DND-41 (cell line): Measurements from ENCODE around the gene TAF15.

Source experiments
- ATAC-seq: fragments of 200-7000 bp; cut with Tn5 transposase; 3 replicates; pipeline ENCODE4 v1.9.1; 2021; ENCODE audit warnings: low read depth; ENCODE audit not compliant: insufficient read depth
- DNase-seq: peaks from one replicate; pipeline ENCODE4 v3.0.0-alpha.2; 2020
- H2AFZ ChIP-seq: 2 replicates; pipeline ENCODE4 v1.6.0; 2012; ENCODE audit warnings: low read depth, low read length
- H3K27ac ChIP-seq: 2 replicates; pipeline ENCODE4 v1.5.1; 2012; ENCODE audit warnings: low read length, inconsistent platforms
- H3K27me3 ChIP-seq: fragments of 200-600 bp; sonication (generic); 2 replicates; pipeline ENCODE4 v1.6.0; 2012; ENCODE audit warnings: low read length, mild to moderate bottlenecking, inconsistent platforms; ENCODE audit not compliant: insufficient read depth, poor library complexity
- H3K36me3 ChIP-seq: 2 replicates; pipeline ENCODE4 v1.5.1; 2012; ENCODE audit warnings: low read length, inconsistent platforms; ENCODE audit not compliant: insufficient read depth
- H3K4me1 ChIP-seq: 2 replicates; pipeline ENCODE4 v1.5.1; 2012; ENCODE audit warnings: mild to moderate bottlenecking, low read length; ENCODE audit not compliant: insufficient read depth
- H3K4me2 ChIP-seq: 2 replicates; pipeline ENCODE4 v1.6.0; 2012; ENCODE audit warnings: mild to moderate bottlenecking, moderate library complexity, low read length, inconsistent platforms; ENCODE audit not compliant: insufficient read depth
- H3K4me3 ChIP-seq, 2 experiments: fragments of 200-600 bp in 1 of 2; shearing (Covaris generic) in 1 of 2; 2 replicates each; pipeline ENCODE4 v1.5.1; 2012 to 2016; ENCODE audit warnings: inconsistent platforms in 2 of 2, low read length in 2 of 2, mild to moderate bottlenecking in 2 of 2, low read depth in 1 of 2, moderate library complexity in 1 of 2
- H3K79me2 ChIP-seq: 2 replicates; pipeline ENCODE4 v1.6.0; 2012; ENCODE audit warnings: low read length, inconsistent platforms; ENCODE audit not compliant: insufficient read depth
- H3K9ac ChIP-seq: 2 replicates; pipeline ENCODE4 v1.6.0; 2012; ENCODE audit warnings: low read depth, mild to moderate bottlenecking, inconsistent platforms, low read length, moderate library complexity
- H3K9me3 ChIP-seq: 2 replicates; pipeline ENCODE4 v1.5.1; 2012; ENCODE audit warnings: low read length, moderate library complexity, mild to moderate bottlenecking, inconsistent platforms; ENCODE audit not compliant: insufficient read depth, severe bottlenecking
- H4K20me1 ChIP-seq: 2 replicates; pipeline ENCODE4 v1.6.0; 2012; ENCODE audit warnings: low read length; ENCODE audit not compliant: insufficient read depth
- EZH2 ChIP-seq: IDR thresholded peaks from 3 replicates; pipeline ENCODE4 v1.6.1; 2012; ENCODE audit warnings: borderline replicate concordance, low read depth, mild to moderate bottlenecking, moderate library complexity, low read length, inconsistent platforms; ENCODE audit not compliant: severe bottlenecking
- TF ChIP-seq, protein P1 (sequence below): IDR thresholded peaks from 2 replicates; pipeline ENCODE4 v1.5.1; 2012; ENCODE audit warnings: borderline replicate concordance, low read length, moderate library complexity, mild to moderate bottlenecking; ENCODE audit not compliant: poor library complexity, severe bottlenecking; ENCODE audit errors: extremely low read depth

The TAF15 gene

DNA sequence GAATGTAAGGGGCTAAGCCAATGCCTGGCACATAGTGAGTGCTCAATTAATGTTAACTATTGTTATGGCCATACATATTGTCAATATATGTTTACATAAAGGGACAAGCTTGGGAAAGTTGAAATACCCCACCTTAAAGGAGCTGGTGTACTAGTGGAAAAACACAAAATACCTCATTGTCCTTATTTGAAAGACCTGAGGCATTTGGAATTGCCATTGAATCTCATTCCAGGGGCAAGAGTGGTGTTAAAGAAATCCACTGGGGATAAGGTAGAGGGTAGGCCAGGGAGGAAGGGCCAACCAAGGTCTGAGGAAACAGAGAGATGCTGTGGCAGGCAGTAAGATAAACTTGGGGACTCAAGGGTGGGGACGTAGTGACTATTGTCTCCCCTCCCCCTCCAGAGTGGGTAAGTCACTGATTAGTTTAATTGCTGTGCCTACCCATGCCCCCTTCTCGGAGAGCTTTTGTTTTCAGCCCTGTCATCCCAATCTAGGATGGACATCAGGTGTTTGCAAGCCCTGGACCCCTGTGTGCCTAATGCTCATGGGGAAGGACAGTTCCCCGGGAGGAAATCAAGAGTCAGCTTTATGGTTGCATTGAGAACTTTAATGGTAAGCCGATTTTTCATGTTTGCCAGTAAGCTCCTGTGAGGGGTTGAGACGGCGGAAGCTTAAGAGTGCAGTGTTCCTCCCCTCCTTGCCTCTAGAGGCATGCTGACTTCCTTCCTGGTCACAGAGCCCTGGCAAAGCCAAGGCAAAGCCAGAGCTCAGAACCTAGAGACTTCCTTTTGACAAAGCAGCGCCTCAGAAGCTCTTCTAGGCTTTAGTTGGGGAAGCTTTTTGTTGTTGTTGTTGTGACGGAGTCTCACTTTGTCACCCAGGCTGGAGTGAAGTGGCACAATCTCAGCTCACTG lies 61.9 kb downstream of the TAF15 start:
- ATAC-seq (peak; percentile 66; the same call in 2 of the 3 replicates), DNase-seq (peak; percentile 13)
- no peak overlapping the region for H3K4me2 ChIP-seq
- H3K79me2 ChIP-seq: no peaks in the 10 kb centered on the region
- no peak overlapping the region for H3K9ac ChIP-seq
- no peak overlapping the region for H3K4me3 ChIP-seq
- H3K27ac ChIP-seq: no peak overlapping the region
- no peak for TF ChIP-seq EZH2
- TF ChIP-seq, protein P1, sequence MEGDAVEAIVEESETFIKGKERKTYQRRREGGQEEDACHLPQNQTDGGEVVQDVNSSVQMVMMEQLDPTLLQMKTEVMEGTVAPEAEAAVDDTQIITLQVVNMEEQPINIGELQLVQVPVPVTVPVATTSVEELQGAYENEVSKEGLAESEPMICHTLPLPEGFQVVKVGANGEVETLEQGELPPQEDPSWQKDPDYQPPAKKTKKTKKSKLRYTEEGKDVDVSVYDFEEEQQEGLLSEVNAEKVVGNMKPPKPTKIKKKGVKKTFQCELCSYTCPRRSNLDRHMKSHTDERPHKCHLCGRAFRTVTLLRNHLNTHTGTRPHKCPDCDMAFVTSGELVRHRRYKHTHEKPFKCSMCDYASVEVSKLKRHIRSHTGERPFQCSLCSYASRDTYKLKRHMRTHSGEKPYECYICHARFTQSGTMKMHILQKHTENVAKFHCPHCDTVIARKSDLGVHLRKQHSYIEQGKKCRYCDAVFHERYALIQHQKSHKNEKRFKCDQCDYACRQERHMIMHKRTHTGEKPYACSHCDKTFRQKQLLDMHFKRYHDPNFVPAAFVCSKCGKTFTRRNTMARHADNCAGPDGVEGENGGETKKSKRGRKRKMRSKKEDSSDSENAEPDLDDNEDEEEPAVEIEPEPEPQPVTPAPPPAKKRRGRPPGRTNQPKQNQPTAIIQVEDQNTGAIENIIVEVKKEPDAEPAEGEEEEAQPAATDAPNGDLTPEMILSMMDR: peak; percentile 37
- no peaks in the 10 kb centered on the region for H3K4me1 ChIP-seq
- H2AFZ ChIP-seq: no peak overlapping the region
- H3K27me3 ChIP-seq: peaks cover 1% of the 10 kb centered on the region
- H4K20me1 ChIP-seq: no peaks in the 10 kb centered on the region
- no peaks in the 10 kb centered on the region for H3K9me3 ChIP-seq
- no peaks in the 10 kb centered on the region for H3K36me3 ChIP-seq

DNA sequence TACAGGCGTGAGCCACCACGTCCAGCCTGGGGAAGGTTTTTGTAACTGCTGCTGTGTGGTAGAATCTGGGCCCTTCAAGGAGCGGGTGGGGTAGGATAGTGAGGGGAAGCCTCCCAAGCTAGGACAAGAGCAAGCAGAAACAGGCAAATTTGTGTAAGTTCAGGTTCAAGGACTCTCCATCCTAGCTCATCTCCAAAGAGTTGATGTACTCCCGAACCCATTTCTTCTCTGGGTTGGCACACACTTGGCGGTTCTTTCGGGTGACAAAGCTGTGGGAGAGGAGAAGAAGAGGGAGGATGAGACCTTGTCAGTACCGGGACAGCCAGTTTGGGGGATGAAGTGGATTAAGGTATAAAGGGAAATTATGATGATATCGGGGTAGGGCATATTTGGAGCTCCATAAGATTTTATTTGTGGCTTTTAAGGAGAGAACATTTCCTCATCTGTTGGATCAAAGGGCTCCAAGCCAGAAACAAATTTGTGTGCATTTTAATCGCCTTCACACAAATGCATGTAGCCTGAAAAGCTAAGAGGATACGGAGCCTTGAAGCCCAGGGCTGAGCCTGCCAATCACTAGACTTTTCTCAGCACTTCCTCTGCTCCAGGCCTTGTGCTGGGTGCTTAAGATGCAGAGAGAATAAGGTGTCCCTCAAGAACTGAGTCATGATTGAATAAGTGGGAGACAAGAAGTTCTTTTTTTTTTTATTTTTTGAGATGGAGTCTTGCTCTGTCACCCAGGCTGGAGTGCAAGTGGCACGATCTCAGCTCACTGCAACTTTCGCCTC lies 63.1 kb downstream of the TAF15 start:
- Histone ChIP-seq H3K9me3 (no peaks in the 10 kb centered on the region), H3K79me2 (no peaks in the 10 kb centered on the region), H3K9ac (no peak overlapping the region), H3K36me3 (no peaks in the 10 kb centered on the region), H2AFZ (no peak overlapping the region), H3K27ac (no peak overlapping the region), H3K27me3 (peaks cover 7% of the 10 kb centered on the region), H3K4me1 (no peaks in the 10 kb centered on the region), H3K4me3 (no peak overlapping the region), H4K20me1 (no peaks in the 10 kb centered on the region), H3K4me2 (no peak overlapping the region)
- no peak for DNase-seq
- no peak for ATAC-seq
- TF ChIP-seq, protein P1: no peak
- TF ChIP-seq EZH2: no peak

DNA sequence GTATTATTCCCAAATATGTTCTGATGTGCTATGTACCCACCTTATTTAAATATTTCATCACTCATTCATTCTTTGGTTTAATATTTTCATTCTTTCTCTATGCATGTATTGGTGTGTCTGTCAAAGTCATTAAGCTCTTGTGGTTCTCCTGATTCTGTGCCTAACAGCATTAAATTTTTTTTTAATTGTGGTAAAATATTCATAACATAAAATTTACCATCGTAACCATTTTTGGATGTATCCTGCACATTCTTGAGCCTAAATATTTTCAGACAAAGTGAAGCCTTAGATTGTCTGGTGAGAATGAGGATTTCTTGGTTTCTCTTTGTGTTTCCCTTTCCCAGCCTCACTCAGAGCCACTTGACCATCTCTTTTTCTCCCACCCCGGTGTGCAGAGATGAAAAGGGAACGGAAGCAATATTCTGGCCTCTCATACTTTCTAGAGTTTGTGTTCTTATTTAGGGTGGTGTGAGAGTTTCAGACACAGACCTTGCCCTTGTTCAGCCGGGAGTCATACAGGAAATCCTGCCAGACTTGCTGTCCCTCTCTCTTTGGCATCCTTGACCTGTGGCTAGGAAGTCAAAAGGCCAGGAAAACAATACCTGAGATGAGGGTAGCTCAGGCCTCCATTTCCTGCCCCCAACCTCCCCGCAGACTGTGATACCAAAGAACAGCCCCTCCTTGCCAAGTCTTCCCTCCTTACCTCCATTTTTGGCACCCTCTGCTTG lies 66.0 kb downstream of the TAF15 start:
- H3K9ac ChIP-seq: no peak overlapping the region
- DNase-seq (no peak), ATAC-seq (no peak)
- H3K36me3 ChIP-seq: no peaks in the 10 kb centered on the region
- peaks cover 7% of the 10 kb centered on the region for H3K27me3 ChIP-seq
- H3K4me2 ChIP-seq: no peak overlapping the region
- no peaks in the 10 kb centered on the region for H3K79me2 ChIP-seq
- H2AFZ ChIP-seq: no peak overlapping the region
- H3K4me3 ChIP-seq: no peak overlapping the region
- H3K9me3 ChIP-seq: no peaks in the 10 kb centered on the region
- no peak overlapping the region for H3K27ac ChIP-seq
- H3K4me1 ChIP-seq: no peaks in the 10 kb centered on the region
- TF ChIP-seq EZH2: no peak
- TF ChIP-seq, protein P1: no peak
- no peaks in the 10 kb centered on the region for H4K20me1 ChIP-seq
